Measurements from ENCODE around the gene EDAR.
A peak's percentile ranks its signal among the peaks of the same experiment; 100 is the strongest.

Gene EDAR

DNA sequence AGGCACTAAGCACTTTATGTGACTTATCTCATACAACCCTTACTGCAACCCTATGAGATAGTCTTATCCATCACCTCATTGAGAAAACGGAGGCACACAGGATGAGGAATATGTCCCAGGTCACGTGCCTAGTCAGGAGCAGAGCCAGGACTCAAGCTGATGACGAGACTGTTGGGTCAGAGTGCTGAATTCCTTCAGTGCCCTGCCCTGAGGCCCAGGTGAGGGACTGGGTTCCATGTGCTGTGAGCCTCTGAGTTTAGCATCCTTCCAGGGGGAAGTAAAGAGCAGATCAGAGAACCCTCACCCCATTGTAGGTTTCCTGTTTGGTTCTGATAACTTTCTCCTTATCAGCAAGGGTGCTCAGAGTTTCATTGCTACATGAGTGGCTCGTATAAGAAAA is 11.7 kb upstream of the EDAR start:
- no peak for DNase-seq

DNA sequence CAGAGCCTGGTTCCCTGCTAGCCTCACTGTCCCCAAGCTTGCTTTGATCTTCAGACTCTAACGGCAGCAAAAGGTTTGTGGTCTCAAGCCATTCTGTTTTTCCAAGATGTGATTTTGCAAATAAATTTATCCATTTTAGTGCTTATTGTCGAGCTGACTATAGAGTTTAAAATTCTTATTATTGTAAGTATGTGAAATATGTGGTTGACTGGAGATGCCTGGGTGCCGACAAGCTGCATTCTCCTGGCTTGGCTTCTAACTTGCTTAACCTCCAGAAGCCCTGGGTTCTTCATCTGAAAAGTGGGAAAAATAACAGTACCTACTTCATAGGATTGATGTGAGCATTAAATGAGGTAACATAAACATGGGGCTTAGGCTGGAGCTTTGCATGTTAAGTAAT is 9.9 kb upstream of the EDAR start:
- DNase-seq, result no peak

DNA sequence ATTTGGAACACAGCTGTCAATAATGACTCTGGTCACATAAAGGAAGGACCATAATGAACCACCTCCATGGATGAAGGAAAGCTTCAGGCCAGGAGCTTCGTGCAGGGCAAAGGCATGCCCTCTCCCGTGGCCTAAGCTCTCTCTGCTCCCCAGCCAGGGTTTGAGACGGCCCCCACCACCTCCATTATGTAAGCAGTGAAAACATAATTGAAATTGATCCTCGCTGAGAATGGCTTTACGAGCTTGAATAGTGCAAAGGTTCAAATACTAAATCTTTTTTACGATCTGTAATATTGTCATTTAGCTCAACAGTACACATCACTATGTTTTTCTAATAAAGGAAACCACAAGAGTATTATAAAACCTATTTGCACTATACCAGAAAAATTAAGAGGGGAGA is 5.2 kb upstream of the EDAR start:
- DNase-seq, result no peak

DNA sequence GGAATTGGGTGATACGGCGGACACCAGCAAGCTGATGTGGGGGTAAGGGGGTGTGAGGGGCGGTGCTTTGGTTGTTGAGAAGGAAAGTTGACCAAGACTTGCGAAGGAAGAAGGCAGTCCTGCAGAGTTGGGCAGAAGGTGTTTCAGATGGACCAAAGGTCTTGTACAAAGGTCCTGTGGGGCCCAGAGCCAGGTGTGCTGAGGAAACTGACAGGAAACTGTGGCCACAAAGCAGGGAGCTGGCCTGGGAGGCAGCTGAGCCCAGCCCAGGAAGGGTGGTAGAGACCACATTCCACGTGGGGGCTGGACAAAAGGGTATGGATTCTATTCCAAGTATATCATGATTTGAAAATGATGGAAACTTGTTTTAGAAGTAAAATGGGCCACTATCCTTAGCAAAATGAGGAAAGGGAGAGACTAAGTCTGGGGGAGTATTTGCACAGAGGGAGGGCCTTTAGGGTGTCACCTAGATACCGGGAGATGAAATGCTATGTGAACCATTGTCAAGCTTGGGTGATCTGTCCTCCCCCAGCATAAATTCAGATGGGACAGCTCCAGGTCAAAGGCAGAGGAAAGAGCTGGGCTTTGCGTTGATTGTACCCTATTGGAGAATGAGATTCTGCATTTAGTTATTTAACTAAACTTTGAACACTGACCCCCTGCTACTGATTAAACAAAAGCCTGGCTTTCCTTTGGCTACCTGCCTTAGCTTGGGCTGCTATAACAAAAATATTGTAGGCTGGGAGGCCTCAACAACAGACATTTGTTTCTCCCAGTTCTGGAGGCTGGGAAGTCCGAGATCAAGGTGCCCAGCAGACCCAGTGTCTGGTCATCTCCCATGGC is 4.3 kb upstream of the EDAR start:
- DNase-seq, result no peak

DNA sequence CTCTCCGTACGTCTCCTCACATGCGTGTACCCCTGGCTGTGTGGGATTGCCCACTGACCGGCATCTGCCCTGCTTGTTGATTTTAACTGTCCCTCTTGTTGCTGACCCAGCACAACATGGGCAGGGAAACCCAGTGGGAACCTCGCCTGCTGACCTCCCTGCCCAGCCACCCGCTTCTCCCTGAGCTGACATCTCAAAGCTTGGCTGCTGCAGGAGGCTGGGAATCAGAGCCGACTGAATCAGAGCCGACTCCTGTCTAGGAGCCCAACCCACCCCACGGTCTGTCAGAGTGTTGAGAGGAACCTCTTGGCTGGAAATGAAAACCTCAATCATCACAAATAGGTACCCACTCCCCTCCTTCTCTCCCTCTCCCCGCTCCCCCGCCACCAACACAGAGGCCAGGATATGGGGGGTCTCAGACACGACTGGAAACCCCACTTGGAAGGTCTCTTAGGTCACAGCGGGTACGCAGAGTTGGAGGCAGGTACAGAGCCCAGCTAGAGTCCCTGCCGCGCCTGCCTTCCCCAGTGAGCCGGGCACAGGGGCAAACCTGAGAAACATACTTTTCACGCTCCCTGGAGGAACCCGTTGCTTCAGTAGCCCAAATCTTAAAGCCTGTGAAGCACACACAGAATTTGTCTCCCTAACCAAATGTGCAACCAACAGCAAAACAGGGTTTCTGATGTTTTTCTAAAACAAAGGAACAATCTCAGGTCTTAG is 784 bp downstream of the EDAR start:
- no peak for DNase-seq

DNA sequence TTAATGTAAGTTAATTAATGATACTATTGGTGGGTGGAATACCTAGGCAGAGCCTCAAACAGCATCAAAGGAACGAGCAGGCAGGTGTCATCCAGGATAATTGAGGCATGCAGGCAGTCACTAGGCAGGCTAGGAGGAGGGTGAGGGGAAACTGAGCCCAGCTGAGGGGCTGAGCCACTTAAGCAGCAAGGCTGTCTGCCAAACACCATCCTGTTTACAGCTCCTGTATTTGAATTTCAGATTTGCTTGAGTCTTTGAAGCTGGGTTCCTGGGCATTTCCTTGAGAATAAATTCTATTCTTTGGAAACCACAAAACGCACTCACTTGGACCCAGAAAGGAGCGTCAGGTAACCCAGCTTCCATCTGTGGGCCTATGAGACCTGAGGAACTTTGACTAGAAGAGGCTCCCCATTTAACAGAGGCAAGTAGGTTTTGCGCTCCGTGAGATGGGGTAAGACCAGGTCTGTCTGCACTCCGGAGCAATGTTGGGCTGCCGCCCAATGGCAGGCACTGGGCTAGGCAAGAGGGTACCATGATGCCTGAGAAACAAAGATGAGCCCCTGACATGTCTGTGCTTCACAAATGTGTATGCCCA is 2.0 kb downstream of the EDAR start:
- DNase-seq, result peak; percentile 23

DNA sequence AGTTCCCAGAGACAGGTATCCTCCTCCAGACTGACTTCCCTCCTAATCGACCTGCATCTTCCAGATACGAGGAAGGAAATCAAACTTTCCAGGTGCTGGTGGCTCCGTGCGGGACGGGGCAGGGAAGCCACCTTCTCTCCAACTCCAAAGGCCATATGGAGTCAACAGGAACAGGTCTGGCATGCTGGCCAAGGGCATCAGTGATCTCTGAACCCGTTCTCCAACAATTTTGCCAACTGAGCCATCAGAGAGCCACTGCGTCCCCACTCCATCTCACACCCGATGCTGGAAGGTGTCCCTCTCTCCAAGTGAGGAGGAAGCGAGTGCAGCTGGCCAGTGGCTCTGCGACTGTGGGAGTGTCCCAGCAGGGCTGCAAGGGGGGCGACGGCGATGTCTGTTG is 5.4 kb downstream of the EDAR start:
- no peak for DNase-seq

DNA sequence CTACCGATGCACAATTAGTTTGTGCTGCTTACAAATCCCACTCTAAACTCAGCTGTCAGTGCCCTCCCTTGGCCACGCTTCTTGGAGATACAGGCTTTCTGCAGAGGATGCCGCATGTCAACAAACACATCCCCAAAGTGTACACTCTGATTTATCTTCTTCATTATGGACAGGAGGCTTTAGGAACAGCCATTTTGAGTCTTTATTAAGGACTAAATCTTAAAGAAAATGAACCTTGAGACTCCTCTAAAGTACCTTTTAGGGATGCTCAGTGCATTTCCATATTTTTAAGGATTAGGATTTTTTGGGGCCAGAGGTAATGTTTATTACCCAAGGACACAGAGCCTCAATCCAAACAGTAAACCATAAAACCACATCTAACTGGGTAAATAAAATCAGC is 6.0 kb downstream of the EDAR start:
- no peak for DNase-seq

DNA sequence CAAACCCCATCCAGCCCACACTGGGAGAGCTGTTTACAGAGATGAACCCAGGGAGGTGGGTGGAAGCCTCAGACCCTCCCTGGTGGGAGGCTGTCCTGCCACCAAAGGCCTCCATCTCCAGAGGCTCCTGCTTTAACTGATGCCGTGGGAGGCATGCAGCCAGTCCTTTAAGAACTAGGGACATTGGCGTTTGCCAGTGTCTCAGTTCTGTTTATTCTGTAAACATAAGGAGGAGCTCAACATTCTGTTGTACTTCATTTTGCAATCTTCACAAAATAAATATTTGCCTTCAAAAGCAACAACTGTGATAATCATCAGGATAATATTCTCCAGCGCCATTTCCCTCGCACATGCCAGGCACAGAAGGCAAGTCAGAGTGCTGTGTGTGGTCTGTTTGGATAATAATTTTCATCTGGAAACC is 6.8 kb downstream of the EDAR start:
- no peak for DNase-seq

DNA sequence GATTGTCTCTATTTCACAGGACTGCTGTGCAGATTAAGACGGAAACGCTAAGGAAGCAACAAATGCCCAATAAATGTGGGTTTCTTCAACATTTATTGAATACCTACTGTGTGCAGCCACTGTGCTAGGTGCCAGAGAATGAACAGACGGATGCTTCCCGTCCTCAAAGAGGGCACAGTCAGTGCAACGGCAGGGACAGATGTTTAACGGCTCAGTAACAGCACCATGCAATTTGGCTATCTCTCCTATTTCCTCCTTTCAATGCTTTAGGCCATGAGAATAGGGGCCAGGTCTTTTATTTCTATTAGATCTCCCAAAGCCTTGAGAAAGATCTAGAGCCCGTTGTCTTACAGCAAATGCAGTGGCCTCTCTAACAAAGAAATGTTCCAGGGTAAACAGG is 7.2 kb downstream of the EDAR start:
- DNase-seq, result no peak

DNA sequence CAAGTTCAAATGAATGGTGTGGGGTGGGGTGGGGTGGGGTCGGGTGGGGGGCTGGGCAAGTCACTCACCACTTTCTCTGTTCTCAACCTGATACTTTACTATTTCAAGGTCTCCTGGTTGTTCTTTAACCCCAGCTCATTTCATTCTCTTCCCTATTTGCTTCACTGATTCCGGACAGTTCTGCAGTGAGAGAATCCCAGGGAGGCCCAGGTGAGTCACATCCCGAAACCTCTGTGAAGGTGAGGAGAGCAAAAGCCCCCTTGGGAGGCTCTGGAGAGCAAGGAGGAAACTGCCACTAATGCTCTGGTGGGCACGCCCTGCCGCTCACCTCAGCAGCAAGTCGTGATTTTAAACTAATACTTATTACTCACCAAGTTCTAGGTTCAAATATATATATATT is 8.9 kb downstream of the EDAR start:
- no peak for DNase-seq

DNA sequence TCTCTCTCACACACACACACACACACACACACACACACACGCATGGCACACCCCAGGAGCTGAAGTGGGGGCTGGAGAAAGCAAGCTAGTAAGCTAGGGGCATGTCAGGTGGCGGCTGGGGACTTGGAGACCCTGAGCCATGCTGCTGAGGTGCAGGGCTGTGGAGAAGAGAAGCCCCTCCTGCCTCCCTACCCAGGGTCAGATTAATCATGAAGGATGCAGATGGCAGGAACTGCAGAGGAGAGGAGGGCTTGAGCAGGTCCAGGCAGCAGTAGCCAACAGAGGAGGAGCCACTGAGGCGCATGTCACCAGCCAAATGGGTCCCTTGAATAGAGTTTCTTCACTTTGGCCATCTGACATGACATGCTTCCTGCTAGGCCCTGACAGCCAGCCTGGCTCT is 9.6 kb downstream of the EDAR start:
- DNase-seq, result no peak

DNA sequence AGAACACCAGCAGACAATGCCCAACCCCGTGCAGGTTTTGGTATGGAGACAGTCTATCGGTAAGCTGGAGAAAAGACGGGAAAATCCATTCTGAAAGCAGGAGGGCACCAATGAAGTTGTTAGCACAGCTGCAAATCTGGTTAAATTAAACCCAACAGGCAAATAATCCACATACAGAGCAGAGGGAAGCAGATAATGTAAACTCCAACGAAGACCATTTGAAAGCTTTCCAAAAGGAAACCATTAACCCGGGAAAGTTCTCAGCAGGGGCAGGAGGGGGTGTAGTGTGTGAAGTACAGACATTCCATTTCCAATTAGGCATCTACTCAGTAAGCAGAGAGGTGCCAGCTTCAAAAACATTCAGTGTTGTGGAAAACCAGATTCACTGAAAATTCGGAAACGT is 10.3 kb downstream of the EDAR start:
- DNase-seq, result no peak

DNA sequence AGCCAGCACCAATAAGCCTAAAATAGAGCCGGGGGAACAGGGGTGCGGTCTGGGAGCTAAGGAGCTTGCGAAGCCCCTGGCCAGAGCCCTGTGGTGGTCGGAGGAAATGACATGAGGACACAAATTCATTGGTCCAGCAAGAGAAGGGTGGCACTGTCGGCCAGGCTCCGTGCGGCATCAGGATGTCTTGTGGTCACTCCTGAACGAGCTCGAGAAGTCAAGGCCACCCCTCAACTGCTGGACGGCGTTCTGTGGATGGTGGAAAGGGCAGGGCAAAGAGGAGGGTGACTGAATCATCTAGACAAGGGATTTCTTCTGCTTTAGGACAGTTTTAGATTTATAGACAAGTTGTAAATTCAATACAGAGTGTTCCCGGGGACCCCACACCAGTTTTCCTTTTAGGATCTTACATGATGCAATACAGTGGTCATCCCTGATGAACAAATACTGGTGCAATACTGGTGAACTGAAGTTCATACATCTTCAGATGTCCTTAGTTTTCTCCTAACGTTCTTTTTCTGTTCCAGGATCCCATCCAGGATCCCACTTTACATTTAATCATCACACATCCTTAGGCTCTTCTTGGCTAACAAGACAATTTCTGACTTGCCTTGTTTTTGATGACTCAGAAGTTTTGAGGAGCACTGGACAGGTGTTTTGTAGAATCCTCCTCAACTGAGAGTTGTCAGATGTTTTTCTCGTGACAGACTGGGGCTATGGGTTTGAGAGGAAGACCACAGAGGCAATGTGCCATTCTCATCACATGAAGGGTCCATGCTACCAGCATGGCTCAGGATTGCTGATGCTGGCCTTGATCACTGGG is 13.2 kb downstream of the EDAR start:
- no peak for DNase-seq

DNA sequence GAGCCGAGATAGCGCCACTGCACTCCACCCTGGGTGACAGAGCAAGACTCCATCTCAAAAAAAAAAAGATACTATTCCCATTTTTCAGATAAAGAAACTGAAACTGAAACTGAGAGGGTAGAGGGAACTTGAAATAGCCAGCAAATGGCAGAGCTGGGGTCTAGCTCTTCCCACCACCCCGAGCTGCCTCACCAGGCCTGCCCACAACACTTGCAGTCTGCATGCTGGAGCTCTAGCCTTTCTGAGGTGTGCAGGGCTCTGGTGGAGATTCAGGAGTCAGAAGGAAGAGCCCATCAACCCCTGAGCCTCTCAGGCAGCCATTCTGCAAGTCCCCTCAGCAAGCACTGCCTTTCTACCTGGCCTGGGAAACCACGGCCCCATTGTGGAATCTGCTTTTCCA is 14.3 kb downstream of the EDAR start:
- no peak for DNase-seq

DNA sequence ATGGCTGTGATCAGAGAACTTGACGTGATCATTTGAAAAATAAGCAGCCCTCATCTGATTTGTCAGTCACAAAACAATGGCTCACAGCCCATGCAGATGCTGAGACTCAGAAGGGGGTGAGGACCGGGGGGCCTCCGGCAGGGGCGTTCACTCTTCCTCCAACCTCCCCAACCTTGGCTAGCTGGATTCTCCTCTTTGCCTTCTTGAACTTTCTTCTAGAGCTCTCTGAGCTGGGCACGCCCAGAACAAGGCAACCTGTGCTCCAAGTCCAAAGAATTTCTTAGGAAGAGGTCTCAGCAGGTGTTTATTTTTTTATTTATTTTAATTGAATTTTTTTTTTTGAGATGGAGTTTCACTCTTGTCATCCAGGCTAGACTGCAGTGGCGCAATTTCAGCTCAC is 16.4 kb downstream of the EDAR start:
- no peak for DNase-seq

DNA sequence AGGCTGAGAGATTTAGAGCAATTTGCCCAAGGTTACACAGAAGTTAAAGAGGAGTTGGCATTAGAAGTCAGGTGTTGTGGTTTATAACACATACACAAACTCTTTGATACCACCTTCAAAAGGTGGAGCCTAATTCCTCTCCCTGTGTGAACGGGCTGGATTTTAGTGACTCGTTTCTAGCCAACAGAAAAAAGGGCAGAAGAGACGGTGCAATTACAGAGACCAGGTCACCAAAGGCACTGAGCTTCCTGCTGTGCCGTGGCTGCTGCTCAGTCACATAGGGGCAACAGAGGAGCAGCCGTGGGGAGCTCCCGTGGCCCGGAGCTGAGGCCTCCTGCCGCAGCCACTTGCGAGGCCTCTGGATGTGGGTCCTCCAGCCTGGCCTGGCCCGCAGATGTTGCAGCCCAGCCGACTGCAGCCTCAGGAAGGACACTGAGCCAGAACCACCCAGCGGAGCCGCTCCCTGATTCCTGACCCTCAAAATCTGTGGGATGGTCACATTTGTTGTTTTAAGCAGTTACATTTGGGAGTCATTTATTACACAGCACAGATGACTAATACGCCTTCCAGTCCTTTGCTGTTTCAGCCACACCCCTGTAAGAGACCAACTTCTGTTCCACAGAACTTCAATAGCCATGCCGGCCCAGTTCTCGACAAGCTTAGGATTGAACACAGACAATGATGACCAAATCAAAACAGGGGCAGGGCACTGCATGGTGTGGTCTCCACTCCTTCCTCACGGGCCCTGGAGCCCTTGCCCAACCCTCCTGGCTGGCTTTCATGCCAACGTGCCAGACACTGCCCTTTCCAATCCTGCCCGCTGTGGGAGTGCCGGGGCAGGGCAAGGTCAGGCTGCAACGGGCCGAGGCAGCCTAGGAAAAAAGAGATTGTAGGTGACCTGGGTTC is 17.1 kb downstream of the EDAR start:
- DNase-seq, result no peak

DNA sequence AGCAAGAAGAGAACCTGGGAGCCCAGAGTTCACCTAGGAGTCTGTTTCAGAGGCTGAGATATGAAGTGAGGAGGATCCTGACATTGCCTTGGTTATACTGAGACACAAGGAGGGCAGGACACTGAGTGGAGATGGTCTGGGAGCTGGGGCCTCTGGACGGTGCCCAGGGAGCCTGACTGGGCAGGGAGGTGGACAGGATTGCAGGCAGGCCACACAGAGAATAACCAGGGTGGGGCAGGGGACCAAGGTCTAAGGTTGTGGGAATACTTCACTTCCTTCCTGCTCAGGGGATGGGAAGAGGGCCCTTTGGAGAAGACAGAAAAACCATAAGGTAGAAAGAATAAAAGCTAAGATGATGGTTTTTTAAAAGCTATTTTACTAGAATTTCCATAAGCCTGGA is 18.7 kb downstream of the EDAR start:
- no peak for DNase-seq

DNA sequence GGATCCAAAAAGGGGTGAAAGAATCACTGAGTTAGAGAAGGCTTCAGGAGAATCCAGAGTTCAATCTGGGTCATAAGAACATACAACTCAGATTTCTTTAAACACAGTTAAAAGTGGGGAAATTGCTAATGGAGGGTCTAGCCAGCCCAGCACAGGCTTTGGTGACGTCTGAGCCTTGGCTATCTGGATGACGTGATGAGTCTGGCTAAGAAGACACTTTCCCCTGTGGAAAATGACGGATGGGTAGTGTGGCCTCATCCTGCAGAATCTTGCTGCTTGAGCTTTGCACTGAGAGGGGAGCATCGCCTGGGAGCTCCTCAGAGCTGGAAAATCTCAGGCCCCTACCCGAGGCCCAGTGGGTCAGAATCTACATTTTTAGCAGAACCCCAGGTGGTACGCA is 19.2 kb downstream of the EDAR start:
- DNase-seq, result no peak

DNA sequence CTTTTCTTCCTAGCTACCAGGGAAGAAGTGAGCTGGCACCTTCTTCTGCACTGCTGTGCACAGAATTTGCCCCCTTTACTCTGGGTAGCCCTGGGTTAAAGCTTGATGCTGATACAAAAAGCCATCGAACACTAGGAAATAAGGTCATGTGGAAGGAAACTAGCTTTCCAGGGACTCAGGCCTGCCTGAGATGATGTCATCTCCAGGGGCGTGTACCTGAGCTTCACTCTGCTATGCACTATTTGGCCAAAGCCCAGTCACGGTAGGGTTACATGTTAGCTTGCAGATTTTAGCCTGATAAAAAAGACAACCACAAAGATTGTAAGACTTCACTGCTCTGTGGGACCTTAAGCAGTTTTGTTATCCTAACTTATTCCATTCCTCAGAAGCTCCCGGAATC is 20.4 kb downstream of the EDAR start:
- DNase-seq, result no peak

DNA sequence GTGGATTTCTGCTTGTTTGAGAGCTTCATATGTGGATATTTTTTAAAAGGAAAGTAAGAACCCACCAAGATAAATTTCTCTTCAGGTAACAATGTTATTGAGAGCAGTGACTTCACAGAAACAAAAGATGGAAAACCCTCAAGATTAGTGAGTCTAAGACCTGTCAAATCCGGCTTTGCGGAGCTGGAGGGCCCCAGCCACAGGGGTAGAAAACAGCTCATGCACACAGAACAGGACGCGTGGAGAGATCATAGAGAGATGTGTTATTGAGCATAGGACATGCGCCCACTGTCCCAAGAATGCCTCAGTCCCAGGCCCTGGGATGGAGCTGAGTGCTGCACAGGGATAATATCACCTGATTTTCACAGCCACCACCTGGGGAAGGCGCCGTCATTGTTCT is 21.3 kb downstream of the EDAR start:
- DNase-seq, result no peak
